HG03469 (cell line): ENCODE data around the gene DYRK1A.

Experiments used
- ATAC-seq: cut with Tn5 transposase; IDR thresholded peaks from one replicate; pipeline ENCODE4 v1.9.1; 2021; ENCODE audit warnings: mild to moderate bottlenecking, moderate library complexity, moderate number of reproducible peaks; ENCODE audit not compliant: unreplicated experiment

The DYRK1A gene

DNA sequence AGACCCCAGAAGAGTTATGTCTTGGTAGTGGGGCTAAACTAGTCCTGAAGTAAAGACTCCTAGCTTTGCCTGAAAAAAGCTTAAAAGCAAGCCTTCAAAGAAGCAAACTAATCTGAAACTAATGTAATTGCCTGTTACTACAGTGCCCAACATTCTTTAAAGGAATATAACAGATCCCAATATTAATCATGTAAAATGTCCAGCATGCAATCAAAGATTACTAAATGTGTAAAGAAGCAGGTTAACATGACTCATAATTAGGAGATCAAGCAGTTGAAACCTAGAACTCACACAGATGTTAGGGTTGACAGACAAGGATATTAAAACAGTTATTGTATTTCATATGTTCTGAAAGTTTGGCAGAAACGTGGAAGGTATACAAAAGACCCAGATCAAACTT is 17.8 kb downstream of the DYRK1A start:
- ATAC-seq: no peak

DNA sequence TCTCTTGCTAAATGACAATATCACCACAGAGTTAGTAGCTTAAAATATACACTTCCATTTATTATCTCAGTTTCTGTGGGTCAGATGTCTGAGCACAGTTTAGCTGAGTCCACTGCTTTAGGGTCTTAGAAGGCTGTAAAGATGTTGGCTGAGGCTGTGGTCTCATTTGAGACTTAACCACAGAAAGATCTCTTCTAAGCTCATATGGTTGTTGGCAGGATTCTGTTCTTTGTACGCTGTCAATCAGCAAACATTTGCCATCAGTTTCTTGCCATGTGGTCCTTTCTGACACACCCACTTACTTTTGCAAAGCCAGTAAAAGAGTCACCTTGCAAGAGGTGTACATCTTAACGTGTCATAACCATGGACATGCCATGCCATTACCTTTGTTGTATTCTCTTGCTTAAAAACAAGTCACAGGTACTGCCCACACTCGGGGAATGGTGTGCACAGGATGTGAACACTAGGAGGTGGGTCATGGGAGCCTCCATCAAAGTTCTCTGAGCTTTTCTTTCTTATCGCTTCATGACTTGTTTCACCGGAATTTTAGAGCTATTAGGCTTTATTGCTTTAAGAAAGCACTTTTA is 18.7 kb downstream of the DYRK1A start:
- ATAC-seq: no peak

- ATAC-seq: no peak
These were observed 19.6 kb downstream of the DYRK1A start for GRCh38 chr21:37386151-37386550.

DNA sequence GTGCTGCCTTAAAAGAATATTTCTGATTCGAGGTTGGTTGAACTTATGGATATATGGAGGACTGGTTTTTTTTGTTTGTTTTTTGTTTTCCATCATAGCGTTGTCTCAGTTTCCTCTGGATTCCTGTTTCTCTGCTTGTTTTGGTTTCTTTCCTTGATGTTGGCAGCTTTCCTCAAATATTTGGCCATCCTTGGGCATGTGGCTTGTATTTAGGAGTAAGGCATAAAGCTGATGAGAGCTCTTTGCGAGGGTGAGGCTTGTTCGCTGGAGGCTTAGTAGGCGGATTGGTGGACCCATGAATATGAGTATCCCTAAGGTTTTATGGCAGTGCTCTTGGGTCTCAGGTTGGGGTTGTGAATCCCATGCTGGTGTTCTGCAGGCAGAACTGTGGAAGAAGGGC is 22.9 kb downstream of the DYRK1A start:
- ATAC-seq: no peak

DNA sequence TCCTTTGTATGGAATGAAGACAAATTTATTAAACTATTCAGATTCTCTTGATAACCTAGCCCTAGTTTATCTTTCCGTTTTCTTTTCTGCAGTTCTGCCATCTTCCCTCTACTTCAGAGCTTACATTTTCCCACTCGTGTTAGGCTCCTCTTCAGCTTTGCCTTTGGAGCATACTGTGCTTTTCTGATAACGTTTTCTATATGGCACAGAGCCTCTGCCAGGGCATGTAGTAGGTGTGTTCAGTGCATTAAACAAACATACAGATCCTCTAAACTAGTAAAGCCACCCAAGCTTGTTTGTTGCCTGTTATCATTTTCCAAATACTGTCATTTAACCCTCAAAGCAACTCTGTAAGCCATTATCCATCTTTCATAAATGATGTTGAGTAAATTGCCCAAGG is 25.1 kb downstream of the DYRK1A start:
- ATAC-seq: no peak

DNA sequence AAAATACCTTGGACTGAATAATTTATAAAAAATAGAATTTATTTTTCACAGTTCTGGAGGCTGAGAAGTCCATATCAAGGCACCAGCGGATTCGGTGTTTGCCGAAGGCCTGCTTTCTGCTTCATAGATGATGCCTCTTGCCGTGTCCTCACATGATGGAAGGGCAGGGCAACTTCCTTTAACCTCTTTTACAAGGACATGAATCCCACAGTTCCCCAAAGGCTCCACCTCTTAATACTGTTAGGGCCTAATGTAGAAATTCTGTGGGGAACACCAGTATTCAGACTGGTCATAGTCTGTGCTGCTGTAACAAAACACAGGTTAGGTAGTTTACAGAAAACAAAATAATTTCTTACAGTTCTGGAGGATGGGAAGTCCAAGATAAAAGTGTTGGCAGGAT is 25.9 kb downstream of the DYRK1A start:
- no peak for ATAC-seq

- ATAC-seq: no peak
These were observed 26.5 kb downstream of the DYRK1A start for GRCh38 chr21:37393030-37393429.

DNA sequence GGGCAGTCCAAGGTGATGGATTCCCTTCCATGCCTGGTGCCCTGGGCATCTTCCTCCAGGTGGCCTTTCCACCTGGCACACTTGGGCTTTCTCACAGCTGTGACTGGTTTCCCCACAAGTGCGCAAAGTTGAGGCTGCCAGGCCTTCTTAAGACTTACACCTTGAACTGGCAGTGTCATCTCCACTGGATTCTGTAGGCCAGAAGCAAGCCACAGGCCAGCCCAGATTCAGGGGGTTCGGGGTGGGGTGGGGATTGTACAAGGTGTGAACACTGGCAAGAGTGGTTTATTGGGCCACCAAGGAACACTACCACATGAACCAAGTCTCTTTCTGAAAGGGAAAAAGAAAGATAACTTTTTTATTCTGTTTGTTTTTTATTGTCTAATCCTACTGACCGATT is 27.2 kb downstream of the DYRK1A start:
- no peak for ATAC-seq

DNA sequence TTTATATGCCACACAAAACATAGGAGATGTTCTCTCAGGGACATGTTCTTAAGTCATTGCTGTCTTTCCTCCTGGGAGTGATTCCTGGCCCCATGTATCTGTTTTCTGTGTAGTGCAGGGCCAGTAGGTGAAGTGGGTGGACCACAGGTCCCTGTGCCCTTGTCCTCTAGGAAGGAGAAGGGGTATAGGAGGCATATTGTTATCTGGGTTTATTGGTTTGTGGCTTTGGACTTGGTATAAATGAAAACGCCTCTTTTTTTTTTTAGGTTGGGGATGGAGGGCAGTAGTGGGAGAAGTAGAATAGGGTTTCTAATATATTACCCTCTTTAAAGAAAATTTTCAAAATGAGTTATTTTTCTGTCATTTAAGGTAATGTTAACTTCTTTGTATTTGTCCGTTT is 29.4 kb downstream of the DYRK1A start:
- ATAC-seq: no peak

DNA sequence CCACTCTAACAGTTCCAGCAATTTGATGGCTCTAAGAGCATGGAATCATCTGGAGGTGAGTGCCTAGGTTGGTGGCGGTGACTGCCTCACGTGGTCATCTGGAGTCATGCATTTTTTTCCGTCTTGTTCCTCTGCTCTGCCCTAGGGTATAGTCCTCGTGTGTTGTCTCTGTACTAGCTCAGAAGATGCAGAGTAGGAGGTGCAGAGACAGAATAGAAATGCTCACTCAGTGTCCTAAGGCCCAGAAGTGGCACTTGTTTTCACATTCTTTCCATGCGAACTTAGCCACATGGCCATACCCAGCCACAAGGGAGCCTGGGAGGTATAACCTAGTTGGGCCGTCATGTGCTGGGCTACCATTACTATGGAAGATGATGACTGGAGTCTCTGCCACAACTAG is 30.3 kb downstream of the DYRK1A start:
- no peak for ATAC-seq

GRCh38 chr21:37398697-37399096 is 32.1 kb downstream of the DYRK1A start:
- no peak for ATAC-seq

DNA sequence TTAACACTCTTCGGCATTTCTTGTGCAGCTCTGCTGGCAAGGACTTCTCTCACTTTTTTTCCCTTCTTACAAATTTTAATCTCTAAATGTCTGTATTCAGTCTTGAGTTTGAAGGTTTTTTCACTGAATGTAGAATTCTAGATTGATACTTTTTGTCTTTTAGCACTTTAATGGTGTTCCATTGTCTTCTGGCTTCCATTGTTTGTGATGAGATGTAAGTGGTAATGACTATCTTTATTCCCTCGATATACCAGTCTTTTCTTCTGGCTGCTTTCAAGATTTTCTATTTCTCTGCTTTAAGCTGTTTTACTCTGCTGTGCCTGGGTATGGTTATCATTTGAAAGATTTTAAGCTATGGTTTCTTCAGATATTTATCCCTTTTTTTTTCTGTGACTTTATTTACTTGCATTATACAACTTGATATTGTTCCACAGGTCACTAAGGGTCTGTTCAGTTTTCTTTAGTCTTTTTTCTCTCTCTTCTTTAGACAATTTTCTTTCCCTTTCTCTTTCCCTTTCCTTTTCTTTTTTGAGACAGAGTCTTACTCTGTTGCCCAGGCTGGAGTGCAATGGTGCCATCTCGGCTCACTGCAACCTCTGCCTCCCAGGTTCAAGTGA is 35.8 kb downstream of the DYRK1A start:
- ATAC-seq: no peak

GRCh38 chr21:37405629-37406028 is 39.1 kb downstream of the DYRK1A start:
- no peak for ATAC-seq

DNA sequence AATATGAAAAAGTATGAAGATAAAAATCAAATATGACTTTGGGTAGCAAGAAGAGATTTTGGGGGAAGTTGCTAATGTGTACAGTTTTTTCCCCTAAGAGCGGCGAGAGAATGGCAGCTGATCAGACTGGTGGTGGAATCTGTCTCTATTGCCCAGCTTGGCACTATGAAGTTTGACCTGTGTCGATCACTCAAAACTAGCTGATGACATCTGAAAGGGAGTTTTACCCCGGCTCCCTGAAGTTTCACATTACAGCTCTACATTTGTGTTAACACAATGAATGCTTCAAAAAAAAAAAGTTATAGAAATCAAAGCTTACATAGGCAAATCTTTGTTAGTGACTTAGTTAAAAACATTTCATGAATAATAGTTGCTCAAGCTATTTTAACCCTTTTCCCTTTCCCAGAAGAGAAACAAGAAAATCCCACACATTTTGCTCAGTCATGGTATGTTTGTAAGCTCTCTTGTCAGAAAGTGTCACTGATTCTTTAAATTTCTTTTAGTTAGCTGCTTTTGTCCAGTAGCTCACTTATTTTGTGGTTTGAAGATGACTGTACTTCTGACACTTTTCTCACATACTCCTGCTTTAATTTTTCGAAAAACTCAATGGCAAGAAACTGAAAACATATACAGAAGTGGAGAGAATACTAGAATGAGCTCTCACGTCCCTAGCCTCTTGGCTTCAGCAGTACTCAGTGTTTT is 41.3 kb downstream of the DYRK1A start:
- no peak for ATAC-seq

DNA sequence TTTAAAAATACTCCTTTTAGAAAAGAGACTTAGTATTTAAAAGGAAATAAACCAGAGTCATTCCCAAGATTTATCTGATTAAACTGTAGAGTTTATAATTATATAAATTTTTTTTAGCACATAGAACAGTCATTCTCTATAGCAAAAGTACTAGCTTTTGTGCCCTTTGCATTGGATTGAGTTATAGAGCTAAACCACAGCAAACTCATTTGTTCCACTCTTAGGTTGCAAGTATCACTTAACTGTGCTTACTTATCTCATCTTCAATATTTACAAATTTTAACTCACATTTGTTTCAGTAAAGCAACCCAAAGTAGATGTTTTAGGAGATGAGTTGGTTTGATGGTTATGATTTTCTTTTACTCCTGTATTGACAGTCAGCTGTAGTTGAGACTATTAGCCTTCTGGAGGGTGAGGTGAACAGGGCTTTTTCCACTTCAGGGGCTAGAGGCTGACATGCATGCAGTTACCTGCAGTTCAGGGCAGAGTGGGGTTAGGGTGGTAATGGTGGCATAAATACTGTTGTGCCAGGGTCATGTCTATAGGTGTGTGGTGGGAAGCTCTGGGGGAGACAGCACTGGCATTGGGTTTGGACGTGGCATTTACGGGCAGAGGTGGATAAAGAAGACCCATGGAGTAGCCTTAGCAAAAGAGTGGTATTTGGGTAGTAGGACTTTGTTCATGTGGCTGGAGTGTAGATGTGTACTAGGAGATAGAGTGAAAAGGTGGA is 42.1 kb downstream of the DYRK1A start:
- no peak for ATAC-seq

GRCh38 chr21:37410639-37411038 is 44.1 kb downstream of the DYRK1A start:
- no peak for ATAC-seq

DNA sequence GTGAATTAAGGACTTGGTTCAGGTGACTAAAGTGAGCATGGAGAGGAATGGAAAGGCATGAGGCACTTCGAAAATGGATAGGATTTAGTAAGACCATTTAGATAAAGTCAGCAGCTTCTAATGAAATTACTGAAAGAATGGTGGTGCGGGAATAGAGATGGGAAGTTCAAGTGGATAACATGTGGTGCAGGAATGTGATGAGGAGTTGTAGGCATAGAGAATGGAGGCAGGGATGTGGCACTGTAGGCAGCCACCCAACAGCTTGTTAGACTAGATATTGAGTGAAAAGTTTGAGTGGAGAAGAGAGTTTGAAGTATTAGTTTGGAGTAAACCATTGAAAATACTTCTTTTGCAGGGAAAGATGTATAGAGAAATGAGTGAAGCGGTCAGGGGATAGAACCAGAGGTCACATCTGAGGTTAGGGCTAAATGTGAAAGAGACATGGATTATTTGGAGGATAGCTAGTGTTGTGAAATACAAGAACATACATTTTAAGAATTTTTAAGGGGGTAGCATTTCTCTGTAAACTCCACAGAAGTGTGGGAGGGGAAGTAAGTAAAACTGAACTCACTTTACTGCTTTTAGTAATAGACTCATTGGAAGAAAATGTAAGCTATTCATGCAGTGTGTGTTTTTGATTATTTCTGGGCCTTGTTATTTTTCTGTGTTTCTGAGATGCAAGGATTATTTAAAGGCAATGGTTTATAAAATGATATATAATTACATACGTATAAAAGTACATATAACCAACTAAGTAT is 46.2 kb downstream of the DYRK1A start:
- ATAC-seq: no peak

DNA sequence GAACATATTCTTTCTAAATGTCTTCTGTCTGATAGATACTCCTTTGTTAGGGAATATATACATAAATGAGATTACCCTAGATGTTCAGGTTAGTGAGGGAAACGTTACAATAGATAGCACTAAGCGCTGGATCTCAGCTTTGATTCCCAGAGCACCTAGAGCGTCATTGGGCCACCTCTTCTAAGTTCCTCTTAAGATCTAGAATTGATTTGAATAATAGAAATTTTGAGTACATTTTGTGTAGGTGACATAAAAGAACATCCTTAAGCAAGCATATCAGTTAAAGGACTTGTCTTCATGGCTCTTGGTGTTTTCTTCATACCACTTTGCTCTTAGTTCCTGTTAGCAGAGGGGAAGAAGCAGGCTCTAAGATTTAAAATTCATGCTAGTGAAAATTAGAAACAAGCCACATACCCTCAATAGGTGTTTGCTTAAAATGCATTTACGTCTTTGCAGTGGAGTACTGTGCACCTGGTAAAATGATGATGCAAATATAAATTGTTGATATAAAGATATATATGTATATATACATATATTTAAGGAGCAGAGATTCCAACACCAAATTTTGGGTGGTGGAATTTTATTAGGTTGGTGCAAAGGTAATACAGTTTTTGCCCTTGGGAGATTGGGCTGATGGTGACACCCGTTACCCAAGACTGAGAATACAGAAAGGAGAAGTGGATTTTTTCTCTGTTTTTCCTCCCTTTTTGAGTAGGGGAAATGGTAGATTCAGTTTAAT is 47.1 kb downstream of the DYRK1A start:
- ATAC-seq: no peak

DNA sequence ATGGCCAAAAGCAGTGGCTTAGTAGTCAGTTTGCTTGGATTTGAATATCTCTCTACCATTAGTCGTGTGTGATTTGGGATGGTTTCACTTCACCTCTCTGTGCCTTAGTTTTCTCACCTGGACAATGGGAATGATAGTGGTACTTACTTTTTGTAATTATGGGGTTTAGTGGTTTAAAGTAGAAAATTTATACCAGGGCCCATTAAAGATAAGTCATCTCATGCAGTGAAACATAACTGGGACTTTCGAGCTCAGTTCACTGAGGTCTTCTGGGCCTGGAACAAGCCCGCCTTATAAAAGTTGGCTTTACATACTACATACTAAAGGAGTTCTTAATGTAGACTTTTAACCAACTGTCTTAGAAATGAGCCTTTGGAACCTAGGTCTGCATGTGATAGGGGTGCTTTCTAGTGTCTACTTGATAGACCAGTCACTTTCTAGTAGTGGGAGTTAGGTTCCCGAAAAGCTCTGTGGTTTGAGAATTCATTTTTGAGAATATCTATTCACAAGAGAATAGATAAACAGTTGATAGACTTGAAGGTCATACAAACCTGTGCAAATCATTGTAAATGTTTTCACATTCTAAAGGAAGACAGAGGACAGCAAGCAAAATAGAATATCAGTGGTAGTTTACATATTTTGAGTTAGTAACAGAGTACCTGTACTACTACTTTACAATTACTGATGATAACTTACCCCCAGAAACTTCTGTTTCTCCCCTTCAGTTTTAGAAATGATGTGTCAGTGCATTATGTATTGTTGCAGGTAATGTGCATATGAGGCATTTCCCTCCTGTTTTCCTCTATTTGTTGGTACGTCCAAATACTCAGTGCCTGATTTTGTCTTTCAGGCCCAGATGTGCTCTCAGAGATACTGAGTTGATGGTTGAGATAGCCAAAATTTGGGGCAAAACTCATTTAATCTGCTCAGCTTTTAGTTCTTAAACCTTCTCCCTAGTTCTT is 48.0 kb downstream of the DYRK1A start:
- no peak for ATAC-seq
